Renal cortex interstitium (tissue), 11 donors: Measurements from ENCODE around the gene DPH5. TPM values are rescaled to one million over a fixed set of nuclear protein-coding genes. Genes with fewer than 3 reads are reported as not detected.
"Not testable (repeated sequence)": the region's sequence is repeated elsewhere in the genome, so short reads cannot be mapped to it uniquely, and the experiment has no call there.

ENCODE experiments used
- DNase-seq, 11 donors: peaks; one replicate each; pipeline ENCODE4 v3.0.0-alpha.2; 2013; ENCODE audit warnings: low read depth in 9 of 11, low spot score in 4 of 11; ENCODE audit errors: extremely low read depth in 1 of 11
- polyA plus RNA-seq, 3 donors: library from polyadenylated mRNA; unstranded; fragments of 120-200 nt; gene quantifications; one replicate each; pipeline ENCODE4 v1.2.1, GENCODE V29; 2013; ENCODE audit not compliant: insufficient read length in 3 of 3

Gene DPH5
- polyA plus RNA-seq, 3 donors, result 55.6 to 68.3 (median 59.6) TPM

GRCh38 chr1:100953960-100954730 lies 71.4 kb downstream of the DPH5 start:
- DNase-seq, result no peak

DNA sequence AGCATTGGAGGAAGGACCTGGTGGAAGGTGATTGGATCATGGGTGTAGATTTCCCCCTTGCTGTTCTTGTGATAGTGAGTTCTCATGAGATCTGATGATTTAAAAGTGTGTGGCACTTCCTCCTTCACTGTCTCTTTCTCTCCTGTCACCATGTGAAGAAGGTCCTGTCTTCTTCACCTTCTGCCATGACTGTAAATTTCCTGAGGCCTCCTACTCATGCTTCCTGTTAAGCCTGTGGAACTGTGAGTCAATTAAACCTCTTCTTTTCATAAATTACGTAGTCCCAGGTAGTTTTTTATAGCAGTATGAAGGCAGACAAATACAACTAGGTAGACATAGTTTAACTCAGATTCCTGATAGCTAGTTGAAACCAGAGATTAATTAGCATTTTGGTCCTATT lies 72.6 kb downstream of the DPH5 start:
- DNase-seq, result not testable (repeated sequence)

DNA sequence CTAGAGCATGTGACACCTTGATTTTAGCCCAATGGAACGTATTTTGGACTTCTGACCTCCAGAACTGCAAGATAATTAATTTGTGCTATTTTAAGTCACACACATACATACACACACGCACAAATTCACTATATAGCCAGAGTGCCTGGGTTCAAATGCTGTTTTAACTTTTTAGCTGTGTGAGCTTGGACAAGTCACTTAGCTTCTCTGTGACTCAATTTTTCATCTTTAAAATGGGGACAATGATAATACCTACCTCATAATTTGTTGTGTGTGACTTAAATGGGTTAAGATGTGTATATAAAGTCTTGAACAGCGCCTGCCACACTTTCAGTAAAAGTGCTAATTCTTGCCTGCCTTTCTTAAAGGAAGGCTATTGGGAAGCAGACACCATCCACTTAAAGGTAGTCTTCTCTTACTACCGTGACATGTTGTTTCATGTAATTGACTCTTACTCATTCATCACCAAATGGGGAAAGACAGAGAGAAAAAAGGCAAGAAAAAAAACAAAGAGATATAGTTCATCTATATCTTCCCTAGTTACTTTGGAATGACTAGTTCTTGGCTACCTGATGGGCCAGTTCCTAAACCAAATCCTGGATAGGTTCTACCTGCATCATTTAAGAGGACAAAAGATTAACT lies 73.4 kb downstream of the DPH5 start:
- DNase-seq, result no peak

DNA sequence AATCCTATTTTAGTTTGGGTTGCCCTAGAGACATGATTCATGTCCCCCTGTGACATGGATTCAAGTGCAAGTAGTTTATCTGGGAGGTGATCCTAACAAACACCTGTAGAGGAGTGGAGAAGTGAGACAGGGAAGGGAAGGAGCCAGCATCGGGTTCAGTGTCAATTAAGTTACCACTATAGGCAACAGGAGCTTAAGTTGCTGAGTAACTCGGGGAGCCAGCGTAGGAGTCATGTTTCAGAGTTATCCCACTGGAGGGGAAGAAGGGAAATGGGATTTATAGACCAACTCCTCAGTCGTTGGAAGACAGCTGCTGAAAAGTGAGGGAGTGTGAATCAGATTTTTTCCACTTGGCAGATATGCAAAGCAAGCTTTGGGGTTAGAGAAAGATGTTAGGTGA lies 74.8 kb downstream of the DPH5 start:
- DNase-seq, result peak in 10 of 11 donors; percentile 15 to 59 (median 37)

DNA sequence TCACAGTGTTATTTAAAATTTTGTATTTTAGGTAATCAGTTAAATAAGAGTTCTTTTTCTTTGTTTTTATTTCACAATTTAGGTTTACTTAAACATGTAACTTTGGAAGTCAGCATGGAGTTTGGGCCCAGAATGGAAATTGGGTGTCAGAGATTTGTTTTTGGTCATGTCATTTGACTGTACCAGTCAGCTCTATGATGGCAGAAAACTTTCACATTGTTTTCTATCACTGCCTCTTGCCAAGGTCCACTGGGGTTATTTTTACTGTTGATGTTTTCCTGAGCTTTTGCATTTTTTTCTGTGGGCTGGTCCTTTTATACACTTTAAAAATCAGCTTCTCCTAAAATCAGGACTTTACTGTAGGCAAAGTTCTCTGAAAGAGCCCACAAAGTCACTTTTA lies 75.2 kb downstream of the DPH5 start:
- DNase-seq, result no peak

- peak in 3 of 11 donors; percentile 13 to 29 (median 19) for DNase-seq
Observed at GRCh38 chr1:100949515-100950158, 75.9 kb downstream of the DPH5 start.

DNA sequence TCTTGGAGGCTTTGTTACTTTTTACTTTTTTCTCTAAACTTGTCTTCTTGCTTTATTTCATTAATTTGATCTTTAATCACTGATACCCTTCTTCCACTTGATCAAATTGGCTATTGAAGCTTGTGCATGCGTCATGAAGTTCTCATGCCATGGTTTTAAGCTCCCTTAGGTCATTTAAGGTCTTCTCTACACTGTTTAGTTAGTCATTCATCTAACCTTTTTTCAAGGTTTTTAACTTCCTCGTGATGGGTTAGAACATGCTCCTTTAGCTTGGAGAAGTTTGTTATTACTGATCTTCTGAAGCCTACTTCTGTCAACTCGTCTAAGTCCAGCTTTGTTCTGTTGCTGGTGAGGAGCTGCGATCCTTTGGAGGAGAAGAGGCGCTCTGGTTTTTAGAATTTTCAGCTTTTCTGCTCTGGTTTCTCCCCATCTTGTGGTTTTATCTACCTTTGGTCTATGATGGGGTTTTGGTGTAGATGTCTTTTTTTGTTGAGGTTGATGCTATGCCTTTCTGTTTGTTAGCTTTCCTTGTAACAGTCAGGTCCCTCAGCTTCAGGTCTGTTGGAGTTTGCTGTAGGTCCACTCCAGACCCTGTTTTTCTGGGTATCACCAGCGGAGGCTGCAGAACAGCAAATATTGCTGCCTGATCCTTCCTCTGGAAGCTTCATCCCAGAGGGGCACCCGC lies 76.7 kb downstream of the DPH5 start:
- not testable (repeated sequence) for DNase-seq

GRCh38 chr1:100947816-100948215 lies 77.8 kb downstream of the DPH5 start:
- not testable (repeated sequence) for DNase-seq

DNA sequence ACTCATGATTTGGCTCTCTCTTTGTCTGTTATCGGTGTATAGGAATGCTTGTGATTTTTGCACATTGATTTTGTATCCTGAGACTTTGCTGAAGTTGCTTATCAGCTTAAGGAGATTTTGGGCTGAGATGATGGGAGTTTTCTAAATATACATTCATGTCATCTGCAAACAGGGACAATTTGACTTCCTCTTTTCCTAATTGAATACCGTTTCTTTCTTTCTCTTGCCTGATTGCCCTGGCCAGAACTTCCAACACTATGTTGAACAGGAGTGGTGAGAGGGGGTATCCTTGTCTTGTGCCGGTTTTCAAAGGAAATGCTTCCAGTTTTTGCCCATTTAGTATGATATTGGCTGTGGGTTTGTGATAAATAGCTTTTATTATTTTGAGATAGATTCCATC lies 79.5 kb downstream of the DPH5 start:
- DNase-seq, result not testable (repeated sequence)

- no peak for DNase-seq
Observed at GRCh38 chr1:100943533-100943932, 82.1 kb downstream of the DPH5 start.

DNA sequence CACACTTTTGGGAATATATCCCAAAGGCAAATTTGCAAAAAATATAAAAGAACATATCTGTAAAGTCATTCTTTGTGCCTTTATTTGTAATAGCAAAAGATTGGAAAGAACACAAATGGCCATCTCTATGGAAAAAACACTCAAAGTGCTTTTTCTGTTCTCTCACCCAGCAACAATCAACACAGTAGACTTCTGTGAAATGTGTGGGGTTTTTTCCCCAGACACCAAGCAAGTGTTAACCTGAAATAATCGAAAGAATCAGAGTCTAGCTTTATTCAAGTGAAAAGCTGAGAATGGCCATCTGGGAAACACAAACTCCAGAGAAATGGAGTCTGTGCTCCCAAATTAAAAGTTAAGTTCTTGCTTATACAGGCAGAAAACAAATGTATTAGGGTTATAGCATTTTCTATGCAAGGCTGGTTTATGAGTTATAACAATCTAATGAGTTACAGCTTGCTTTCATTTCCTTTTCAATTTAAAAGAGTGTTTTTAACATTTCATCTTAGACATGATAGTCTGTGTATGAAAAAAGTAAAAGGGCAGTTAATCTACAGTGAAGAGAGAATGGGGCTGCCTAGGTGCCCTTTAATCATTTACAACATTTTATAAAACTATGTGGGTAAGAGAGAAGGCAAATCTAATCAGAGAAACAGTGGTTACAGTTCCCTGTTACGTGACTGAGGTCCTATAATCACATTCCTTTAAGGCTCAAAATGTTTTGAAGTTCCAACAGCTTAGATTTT lies 83.1 kb downstream of the DPH5 start:
- no peak for DNase-seq

GRCh38 chr1:100941580-100942216 lies 83.9 kb downstream of the DPH5 start:
- DNase-seq, result no peak

DNA sequence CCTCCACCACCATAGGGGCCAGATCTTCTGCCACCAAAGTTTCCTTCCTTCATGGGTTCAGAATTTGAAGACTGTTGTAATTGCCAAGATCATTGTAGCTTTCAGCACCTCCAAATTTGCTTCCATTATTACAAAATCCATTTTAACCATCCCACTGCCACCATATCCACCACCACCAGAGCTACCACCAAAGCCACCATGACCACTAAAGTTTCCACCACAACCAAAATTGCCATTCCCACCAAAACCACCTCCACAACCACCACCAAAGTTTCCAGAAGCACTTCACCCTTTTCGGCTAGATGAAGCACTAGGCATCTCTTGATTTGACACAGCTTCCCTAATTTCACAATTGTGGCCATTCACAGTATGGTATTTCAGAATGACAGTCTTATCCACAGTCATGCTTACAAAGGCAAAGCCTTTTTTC lies 84.5 kb downstream of the DPH5 start:
- DNase-seq, result no peak

Other genes with a start within 250 kb of the DPH5 start
- 10 to 100 TPM; 56.0 to 68.1 (median 64.5) TPM for gene EXTL2, start 130.9 kb downstream of the DPH5 start, polyA plus RNA-seq
- 10 to 100 TPM; 15.4 to 20.9 (median 18.4) TPM for gene SLC30A7, start 129.7 kb downstream of the DPH5 start, polyA plus RNA-seq
- gene S1PR1, start 211.2 kb upstream of the DPH5 start, polyA plus RNA-seq, result 10 to 100 TPM; 16.8 to 20.0 (median 18.8) TPM